Measurements from ENCODE around the gene VPS11. TPM values are rescaled to one million over a fixed set of nuclear protein-coding genes. Genes with fewer than 3 reads are reported as not detected.

VPS11 gene
- total and polyA plus RNA-seq, 7 donors = 16.2 to 25.4 (median 20.4) TPM

- intact Hi-C loops (cut with DNase I) = no loop called here
- Histone ChIP-seq H3K36me3 (ENCODE audit: insufficient read depth in 1 of 2, low read depth in 1 of 2) (peaks cover 0 to 25% of the 10 kb centered on the region in 2 donors), H3K27me3 (ENCODE audit: insufficient read depth in 3 of 3, low read length in 2 of 3) (no peaks in the 10 kb centered on the region), H3K9me3 (no peaks in the 10 kb centered on the region), H3K4me1 (peaks cover 55% of the 10 kb centered on the region), H3K4me3 (peak overlapping the region; percentile 95), H3K27ac (peak overlapping the region; percentile 93)
- TF ChIP-seq CTCF (IDR thresholded peaks at IDR 0.05) = no peak
- DNase-seq (no peak), ATAC-seq (no peak)
- WGBS, 3 donors = 73 to 89% (median 89%) methylated on average over 1 of the region's 1 CpG
Observed at GRCh38 chr11:119029069-119029339, 38.6 kb upstream of the VPS11 start.

- peaks cover 0 to 20% of the 10 kb centered on the region in 2 donors for H3K36me3 ChIP-seq (ENCODE audit: insufficient read depth in 1 of 2, low read depth in 1 of 2)
- peaks cover 50% of the 10 kb centered on the region for H3K4me1 ChIP-seq
- H3K27me3 ChIP-seq (ENCODE audit: insufficient read depth in 3 of 3, low read length in 2 of 3) = no peaks in the 10 kb centered on the region
- H3K27ac ChIP-seq = peak overlapping the region; percentile 93
- peak in 2 of 4 donors; percentile 9 to 16 for ATAC-seq
- H3K9me3 ChIP-seq = no peaks in the 10 kb centered on the region
- TF ChIP-seq CTCF (IDR thresholded peaks at IDR 0.05) = no peak
- intact Hi-C loops (cut with DNase I) = no loop called here
- peak overlapping the region; percentile 95 for H3K4me3 ChIP-seq
- DNase-seq = peak in 1 of 2 donors; percentile 65
- 37 to 61% (median 44%) methylated on average over 10 of the region's 10 CpGs for WGBS, 3 donors
Observed at GRCh38 chr11:119029340-119030028, 38.1 kb upstream of the VPS11 start.

GRCh38 chr11:119030029-119030328, 37.6 kb upstream of the VPS11 start:
- peaks cover 0 to 15% of the 10 kb centered on the region in 2 donors for H3K36me3 ChIP-seq (ENCODE audit: insufficient read depth in 1 of 2, low read depth in 1 of 2)
- intact Hi-C loops (cut with DNase I) = no loop called here
- TF ChIP-seq CTCF (IDR thresholded peaks at IDR 0.05) = no peak
- peak overlapping the region; percentile 95 for H3K4me3 ChIP-seq
- no peak for DNase-seq
- no peaks in the 10 kb centered on the region for H3K27me3 ChIP-seq (ENCODE audit: insufficient read depth in 3 of 3, low read length in 2 of 3)
- peak overlapping the region; percentile 93 for H3K27ac ChIP-seq
- no peaks in the 10 kb centered on the region for H3K9me3 ChIP-seq
- WGBS, 3 donors = 4 to 12% (median 8%) methylated on average over 8 to 13 of the region's 13 CpGs
- no peak for ATAC-seq
- H3K4me1 ChIP-seq = peaks cover 45% of the 10 kb centered on the region

- Histone ChIP-seq H3K27ac (peak within 1 kb of the TSS; percentile 93), H3K4me3 (peak within 1 kb of the TSS; percentile 95), H3K36me3 (ENCODE audit: insufficient read depth in 1 of 2, low read depth in 1 of 2) (peaks cover 0 to 10% of the 10 kb centered on the region in 2 donors), H3K9me3 (no peaks in the 10 kb centered on the region), H3K4me1 (peaks cover 40% of the 10 kb centered on the region), H3K27me3 (ENCODE audit: insufficient read depth in 3 of 3, low read length in 2 of 3) (no peaks in the 10 kb centered on the region)
- intact Hi-C loops (cut with DNase I) = no loop called here
- TF ChIP-seq CTCF (IDR thresholded peaks at IDR 0.05) = peak; percentile 86
- WGBS, 3 donors = 0 to 1% (median 0%) methylated on average over 59 to 67 of the region's 67 CpGs
- DNase-seq (peak; percentile 98 to 99), ATAC-seq (peak; percentile 85 to 92 (median 90))
Observed at GRCh38 chr11:119030329-119031047, 37.1 kb upstream of the VPS11 start, which contains the start of gene SLC37A4. Gene SLC37A4 (minus strand): TSS chr11:119030877.
